WI38 (cell line): ENCODE data around the gene C1QTNF6.

ENCODE experiments used
- H3K4me3 ChIP-seq: 2 replicates; pipeline ENCODE4 v1.5.1; 2011; ENCODE audit warnings: low read depth, mild to moderate bottlenecking, control low read depth, low read length
- CTCF ChIP-seq: IDR thresholded peaks from 2 replicates; pipeline ENCODE4 v1.5.1; 2012; ENCODE audit warnings: low read depth, mild to moderate bottlenecking, control low read depth, low read length

The C1QTNF6 gene

GRCh38 chr22:37207981-37208380 lies 19.9 kb upstream of the C1QTNF6 start:
- no peak for TF ChIP-seq CTCF
- H3K4me3 ChIP-seq, result no peak overlapping the region

GRCh38 chr22:37206841-37207821 lies 19.1 kb upstream of the C1QTNF6 start:
- no peak overlapping the region for H3K4me3 ChIP-seq
- no peak for TF ChIP-seq CTCF

- H3K4me3 ChIP-seq, result no peak overlapping the region
- no peak for TF ChIP-seq CTCF
These were observed 18.2 kb upstream of the C1QTNF6 start for GRCh38 chr22:37206118-37206840.

- TF ChIP-seq CTCF, result no peak
These were observed 17.0 kb upstream of the C1QTNF6 start for GRCh38 chr22:37205046-37205445.

GRCh38 chr22:37204045-37204655 lies 16.1 kb upstream of the C1QTNF6 start:
- no peak for TF ChIP-seq CTCF
- no peak overlapping the region for H3K4me3 ChIP-seq

More at GRCh38 chr22:37205046-37205445, 17.0 kb upstream of the C1QTNF6 start:
- H3K4me3 ChIP-seq, result no peak overlapping the region

- no peak overlapping the region for H3K4me3 ChIP-seq
- TF ChIP-seq CTCF, result no peak
These were observed 15.5 kb upstream of the C1QTNF6 start for GRCh38 chr22:37203354-37204044.
